SJSA1 (cell line): ENCODE measurements around the gene PARG. TPM values are rescaled to one million over a fixed set of nuclear protein-coding genes. Genes with fewer than 3 reads are reported as not detected.
A peak's percentile ranks its signal among the peaks of the same experiment; 100 is the strongest.
"Not testable (repeated sequence)": the region's sequence is repeated elsewhere in the genome, so short reads cannot be mapped to it uniquely, and the experiment has no call there.

Experiments
- DNase-seq, 2 experiments: peaks; one replicate each; pipeline ENCODE4 v3.0.0-alpha.2; 2015 to 2020; ENCODE audit warnings: low spot score in 2 of 2, low read depth in 1 of 2
- H3K27ac ChIP-seq: fragments of 250-450 bp; sonication (Bioruptor Pico); 2 replicates; pipeline ENCODE4 v1.5.1; 2020; ENCODE audit warnings: mild to moderate bottlenecking, moderate library complexity
- H3K27me3 ChIP-seq: fragments of 250-450 bp; sonication (Bioruptor Pico); replicated peaks from 2 replicates; pipeline ENCODE4 v1.5.1; 2020; ENCODE audit warnings: mild to moderate bottlenecking, moderate library complexity
- H3K36me3 ChIP-seq: fragments of 250-450 bp; sonication (Bioruptor Pico); 2 replicates; pipeline ENCODE4 v1.5.1; 2020; ENCODE audit warnings: mild to moderate bottlenecking
- H3K4me1 ChIP-seq: fragments of 250-450 bp; sonication (Bioruptor Pico); replicated peaks from 2 replicates; pipeline ENCODE4 v1.6.1; 2021; ENCODE audit warnings: mild to moderate bottlenecking
- H3K4me3 ChIP-seq: fragments of 250-450 bp; sonication (Bioruptor Pico); 2 replicates; pipeline ENCODE4 v1.5.1; 2020; ENCODE audit warnings: mild to moderate bottlenecking
- H3K9me3 ChIP-seq: fragments of 250-450 bp; sonication (Bioruptor Pico); replicated peaks from 2 replicates; pipeline ENCODE4 v1.5.1; 2020; ENCODE audit warnings: mild to moderate bottlenecking
- total RNA-seq: library from RNA; depleted of rRNA; stranded (reverse); fragments of >200 nt; shearing (Covaris generic); gene quantifications from 2 replicates; pipeline ENCODE4 v1.2.3, GENCODE V29; 2014

Gene PARG
- total RNA-seq, 1 experiment from 2014 or later, result 38.1 TPM

GRCh38 chr10:49871462-49871861, 70.4 kb downstream of the PARG start:
- not testable (repeated sequence) for H3K27ac ChIP-seq, DNase-seq, H3K27me3 ChIP-seq, H3K4me3 ChIP-seq, H3K9me3 ChIP-seq, H3K36me3 ChIP-seq, H3K4me1 ChIP-seq

GRCh38 chr10:49859933-49860332, 81.9 kb downstream of the PARG start:
- H3K36me3 ChIP-seq, H3K4me3 ChIP-seq, H3K9me3 ChIP-seq, H3K27ac ChIP-seq, H3K27me3 ChIP-seq, H3K4me1 ChIP-seq: not testable (repeated sequence)
- peak in 1 of 2 experiments; percentile 15 for DNase-seq

GRCh38 chr10:49858697-49859382, 83.0 kb downstream of the PARG start:
- not testable (repeated sequence) for H3K27ac ChIP-seq, H3K36me3 ChIP-seq, H3K4me1 ChIP-seq, H3K27me3 ChIP-seq, H3K9me3 ChIP-seq, H3K4me3 ChIP-seq
- peak in 1 of 2 experiments; percentile 14 for DNase-seq

GRCh38 chr10:49849520-49849919, 92.3 kb downstream of the PARG start:
- H3K4me3 ChIP-seq, H3K27ac ChIP-seq, H3K36me3 ChIP-seq, H3K9me3 ChIP-seq, H3K27me3 ChIP-seq, H3K4me1 ChIP-seq, DNase-seq: not testable (repeated sequence)

GRCh38 chr10:49844775-49845595, 96.8 kb downstream of the PARG start:
- Histone ChIP-seq H3K27ac (no peak overlapping the region), H3K4me1 (peaks cover 6% of the 10 kb centered on the region), H3K9me3 (no peaks in the 10 kb centered on the region), H3K27me3 (no peaks in the 10 kb centered on the region; the same call in 1 of the 2 replicates), H3K36me3 (peaks cover 22% of the 10 kb centered on the region), H3K4me3 (no peak overlapping the region)
- DNase-seq, result peak in 1 of 2 experiments; percentile 8

- H3K9me3 ChIP-seq, H3K4me1 ChIP-seq, H3K27ac ChIP-seq, DNase-seq, H3K27me3 ChIP-seq, H3K4me3 ChIP-seq: not testable (repeated sequence)
- peaks cover 33% of the 10 kb centered on the region for H3K36me3 ChIP-seq
Observed at GRCh38 chr10:49842333-49842628, 99.5 kb downstream of the PARG start.

- no peaks in the 10 kb centered on the region for H3K9me3 ChIP-seq
- DNase-seq, result no peak
- peaks cover 6% of the 10 kb centered on the region for H3K4me1 ChIP-seq
- H3K4me3 ChIP-seq, result no peak overlapping the region
- peaks cover 33% of the 10 kb centered on the region for H3K36me3 ChIP-seq
- H3K27ac ChIP-seq, result no peak overlapping the region
- H3K27me3 ChIP-seq, result no peaks in the 10 kb centered on the region; the same call in 1 of the 2 replicates
Observed at GRCh38 chr10:49841615-49842332, 100.1 kb downstream of the PARG start.

- Histone ChIP-seq H3K36me3 (peaks cover 25% of the 10 kb centered on the region), H3K27me3 (no peaks in the 10 kb centered on the region; the same call in 1 of the 2 replicates), H3K9me3 (no peaks in the 10 kb centered on the region), H3K4me3 (no peak overlapping the region), H3K4me1 (no peaks in the 10 kb centered on the region), H3K27ac (no peak overlapping the region)
- DNase-seq, result no peak
Observed at GRCh38 chr10:49837685-49838084, 104.1 kb downstream of the PARG start.

GRCh38 chr10:49837051-49837478, 104.8 kb downstream of the PARG start:
- peaks cover 28% of the 10 kb centered on the region for H3K36me3 ChIP-seq
- no peak for DNase-seq
- H3K4me3 ChIP-seq, result no peak overlapping the region
- no peaks in the 10 kb centered on the region for H3K9me3 ChIP-seq
- H3K27me3 ChIP-seq, result no peaks in the 10 kb centered on the region; the same call in 1 of the 2 replicates
- H3K4me1 ChIP-seq, result peaks cover 2% of the 10 kb centered on the region
- no peak overlapping the region for H3K27ac ChIP-seq

GRCh38 chr10:49834976-49835375, 106.9 kb downstream of the PARG start:
- Histone ChIP-seq H3K27ac (no peak overlapping the region), H3K4me1 (peaks cover 14% of the 10 kb centered on the region), H3K36me3 (peaks cover 24% of the 10 kb centered on the region), H3K27me3 (no peaks in the 10 kb centered on the region), H3K9me3 (no peaks in the 10 kb centered on the region), H3K4me3 (no peak overlapping the region)
- DNase-seq, result no peak

GRCh38 chr10:49834201-49834600, 107.6 kb downstream of the PARG start:
- H3K27ac ChIP-seq, result no peak overlapping the region
- no peaks in the 10 kb centered on the region for H3K27me3 ChIP-seq
- no peaks in the 10 kb centered on the region for H3K9me3 ChIP-seq
- no peak for DNase-seq
- H3K4me1 ChIP-seq, result peaks cover 14% of the 10 kb centered on the region
- no peak overlapping the region for H3K4me3 ChIP-seq
- peaks cover 25% of the 10 kb centered on the region for H3K36me3 ChIP-seq

- no peak for DNase-seq
- Histone ChIP-seq H3K4me3 (no peak overlapping the region), H3K27ac (no peak overlapping the region), H3K36me3 (peaks cover 19% of the 10 kb centered on the region), H3K27me3 (no peaks in the 10 kb centered on the region), H3K4me1 (peaks cover 14% of the 10 kb centered on the region), H3K9me3 (no peaks in the 10 kb centered on the region)
Observed at GRCh38 chr10:49833168-49833567, 108.7 kb downstream of the PARG start.

GRCh38 chr10:49831352-49832035, 110.3 kb downstream of the PARG start:
- Histone ChIP-seq H3K4me1 (peaks cover 14% of the 10 kb centered on the region), H3K4me3 (no peak overlapping the region), H3K36me3 (peaks cover 13% of the 10 kb centered on the region), H3K9me3 (no peaks in the 10 kb centered on the region), H3K27ac (peak overlapping the region; percentile 38; the same call in 1 of the 2 replicates), H3K27me3 (no peaks in the 10 kb centered on the region)
- peak in 1 of 2 experiments; percentile 38 for DNase-seq
